Ovary (tissue), 3 donors: ENCODE data around the gene CSTB.

ENCODE experiments used
- EP300 ChIP-seq: sonication (generic); formaldehyde crosslinking; IDR thresholded peaks from one replicate; pipeline ENCODE4 v1.6.1; 2017; ENCODE audit warnings: antibody characterized with exemption
- POLR2A ChIP-seq: fragments of 450-650 bp; IDR thresholded peaks from one replicate; pipeline ENCODE4 v1.6.1; 2017; ENCODE audit warnings: antibody characterized with exemption, mild to moderate bottlenecking, moderate library complexity
- TF ChIP-seq, protein P1 (sequence below), 3 donors: fragments of 450-650 bp in 2 of 3; fragments of 200-600 bp in 1 of 3; IDR thresholded peaks; one replicate each; pipeline versions ENCODE4 v1.5.1 to v1.8.0; 2016 to 2022; ENCODE audit warnings: antibody characterized with exemption in 3 of 3, mild to moderate bottlenecking in 1 of 3
- donor health status: DM: no; HTN: no; CAD: no.

DNA sequence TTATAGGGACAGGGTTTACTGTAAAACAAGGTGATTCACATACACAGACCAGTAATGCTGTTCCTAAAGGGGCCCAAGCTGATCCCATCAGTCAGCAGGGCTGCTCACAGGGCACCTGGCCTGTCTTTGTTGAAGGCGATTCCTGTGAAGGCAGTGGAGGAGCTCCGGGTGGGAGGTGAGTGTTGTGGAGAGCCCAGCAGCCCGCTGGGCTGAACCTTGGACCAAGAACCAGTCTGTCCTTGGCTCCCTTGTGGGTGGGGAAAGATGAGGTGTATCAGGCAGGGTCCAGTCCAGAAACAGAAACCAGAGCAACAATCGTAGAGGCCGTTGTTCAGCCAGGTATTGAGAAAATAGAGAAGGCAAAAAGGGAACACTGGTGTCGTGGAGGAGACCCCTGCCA lies 44.6 kb downstream of the CSTB start:
- TF ChIP-seq, protein P1, sequence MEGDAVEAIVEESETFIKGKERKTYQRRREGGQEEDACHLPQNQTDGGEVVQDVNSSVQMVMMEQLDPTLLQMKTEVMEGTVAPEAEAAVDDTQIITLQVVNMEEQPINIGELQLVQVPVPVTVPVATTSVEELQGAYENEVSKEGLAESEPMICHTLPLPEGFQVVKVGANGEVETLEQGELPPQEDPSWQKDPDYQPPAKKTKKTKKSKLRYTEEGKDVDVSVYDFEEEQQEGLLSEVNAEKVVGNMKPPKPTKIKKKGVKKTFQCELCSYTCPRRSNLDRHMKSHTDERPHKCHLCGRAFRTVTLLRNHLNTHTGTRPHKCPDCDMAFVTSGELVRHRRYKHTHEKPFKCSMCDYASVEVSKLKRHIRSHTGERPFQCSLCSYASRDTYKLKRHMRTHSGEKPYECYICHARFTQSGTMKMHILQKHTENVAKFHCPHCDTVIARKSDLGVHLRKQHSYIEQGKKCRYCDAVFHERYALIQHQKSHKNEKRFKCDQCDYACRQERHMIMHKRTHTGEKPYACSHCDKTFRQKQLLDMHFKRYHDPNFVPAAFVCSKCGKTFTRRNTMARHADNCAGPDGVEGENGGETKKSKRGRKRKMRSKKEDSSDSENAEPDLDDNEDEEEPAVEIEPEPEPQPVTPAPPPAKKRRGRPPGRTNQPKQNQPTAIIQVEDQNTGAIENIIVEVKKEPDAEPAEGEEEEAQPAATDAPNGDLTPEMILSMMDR (IDR thresholded peaks at IDR 0.05): no peak
- no peak for TF ChIP-seq POLR2A
- TF ChIP-seq EP300: no peak
